HCT116 (cell line): ENCODE measurements around the gene LMNA. TPM values are rescaled to one million over a fixed set of nuclear protein-coding genes. Genes with fewer than 3 reads are reported as not detected.

ENCODE experiments used
- ATAC-seq: fragments of 200-7000 bp; cut with Tn5 transposase; 2 replicates; pipeline ENCODE4 v1.9.1; 2020; ENCODE audit warnings: mild to moderate bottlenecking, moderate library complexity
- BruUV-seq: library from RNA; stranded (reverse); fragments of 400-500 nt; replicated peaks from 2 replicates; lab custom pipeline; 2021; lab: Mats Ljungman, UMichigan
- CTCF ChIA-PET: fragments of 300-600 bp; sonication (Branson Sonifier 250); formaldehyde crosslinking; loops from one replicate; lab custom pipeline; 2021; ENCODE audit warnings: antibody characterized with exemption; lab: Charles Lee
- POLR2A ChIA-PET: fragments of 300-600, 350-600 bp; sonication (Branson Sonifier 250); formaldehyde crosslinking; loops from one replicate; lab custom pipeline; 2021; ENCODE audit warnings: antibody characterized with exemption; lab: Charles Lee
- RAD21 ChIA-PET, 2 experiments: fragments of 300-600 bp; sonication (Branson Sonifier 250); formaldehyde crosslinking; loops; one replicate each; lab custom pipeline; 2023; ENCODE audit warnings: low total read pairs in 2 of 2; ENCODE audit not compliant: uncharacterized antibody in 2 of 2, unreplicated experiment in 2 of 2, low non-redundant PET in 1 of 2; lab: Charles Lee
- DNase-seq: peaks from one replicate; pipeline ENCODE4 v3.0.0-alpha.2; 2010; ENCODE audit warnings: low read depth, low spot score
- H2AFZ ChIP-seq: fragments of 200-600 bp; shearing (Covaris generic), sonication (generic); 2 replicates; pipeline ENCODE4 v1.6.1; 2017; ENCODE audit warnings: low read depth, mixed run types, mixed read lengths, antibody characterized with exemption, low read length; ENCODE audit not compliant: poor library complexity, severe bottlenecking
- H3K27ac ChIP-seq: 2 replicates; pipeline ENCODE4 v1.5.1; 2012; ENCODE audit warnings: low read depth, low read length
- H3K27me3 ChIP-seq: fragments of 200-600 bp; sonication (generic); 2 replicates; pipeline ENCODE4 v1.6.1; 2016; ENCODE audit warnings: mixed run types, low read length, mixed read lengths; ENCODE audit not compliant: insufficient read depth
- H3K36me3 ChIP-seq, 2 experiments: fragments of 200-500 bp in 1 of 2; fragments of 200-600 bp in 1 of 2; sonication (Bioruptor generic) in 1 of 2; sonication (generic) in 1 of 2; 2 replicates each; pipeline versions ENCODE4 v1.5.1 to v1.6.1; 2014 to 2016; ENCODE audit warnings: low read length in 2 of 2, inconsistent platforms in 1 of 2, mixed read lengths in 1 of 2, mixed run types in 1 of 2; ENCODE audit not compliant: insufficient read depth in 2 of 2, control insufficient read depth in 1 of 2
- H3K4me1 ChIP-seq, 2 experiments: fragments of 200-600 bp in 1 of 2; sonication (generic) in 1 of 2; 2 replicates each; pipeline versions ENCODE4 v1.5.1 to v1.6.1; 2012 to 2017; ENCODE audit warnings: low read length in 2 of 2, inconsistent platforms in 1 of 2, mild to moderate bottlenecking in 1 of 2, mixed read lengths in 1 of 2, mixed run types in 1 of 2, moderate library complexity in 1 of 2; ENCODE audit not compliant: insufficient read depth in 2 of 2, control insufficient read depth in 1 of 2
- H3K4me2 ChIP-seq: fragments of 200-600 bp; sonication (generic); 2 replicates; pipeline ENCODE4 v1.6.1; 2017; ENCODE audit warnings: mixed run types, low read length, mixed read lengths
- H3K4me3 ChIP-seq, 2 experiments: fragments of 200-600 bp in 1 of 2; sonication (generic) in 1 of 2; replicated peaks in 1 of 2; 2 replicates each; pipeline ENCODE4 v1.5.1; 2011 to 2016; ENCODE audit warnings: low read length in 2 of 2, control low read depth in 1 of 2, low read depth in 1 of 2, mild to moderate bottlenecking in 1 of 2, mixed read lengths in 1 of 2, mixed run types in 1 of 2
- H3K79me2 ChIP-seq: fragments of 200-600 bp; sonication (generic); 2 replicates; pipeline ENCODE4 v1.6.1; 2017; ENCODE audit warnings: mild to moderate bottlenecking, mixed run types, low read length, moderate library complexity, mixed read lengths; ENCODE audit not compliant: insufficient read depth
- H3K9ac ChIP-seq: fragments of 200-600 bp; sonication (generic); 2 replicates; pipeline ENCODE4 v1.6.1; 2016; ENCODE audit warnings: low read length, mixed read lengths
- H3K9me2 ChIP-seq: fragments of 200-600 bp; sonication (generic), shearing (Covaris generic); 2 replicates; pipeline ENCODE4 v1.6.1; 2017; ENCODE audit warnings: mixed run types, mild to moderate bottlenecking, moderate library complexity; ENCODE audit not compliant: insufficient read depth
- H3K9me3 ChIP-seq, 2 experiments: fragments of 200-500 bp in 1 of 2; fragments of 200-600 bp in 1 of 2; sonication (Bioruptor generic) in 1 of 2; sonication (generic) in 1 of 2; 2 replicates each; pipeline ENCODE4 v1.6.1; 2014 to 2017; ENCODE audit warnings: low read length in 2 of 2, mixed read lengths in 2 of 2, inconsistent platforms in 1 of 2, low read depth in 1 of 2, mild to moderate bottlenecking in 1 of 2, mixed run types in 1 of 2, moderate library complexity in 1 of 2; ENCODE audit not compliant: control insufficient read depth in 1 of 2, insufficient read depth in 1 of 2
- H4K20me1 ChIP-seq: fragments of 200-600 bp; sonication (generic), shearing (Covaris generic); 2 replicates; pipeline ENCODE4 v1.6.1; 2017; ENCODE audit warnings: mixed run types, mild to moderate bottlenecking, moderate library complexity; ENCODE audit not compliant: insufficient read depth
- ATF3 ChIP-seq: IDR thresholded peaks from 2 replicates; pipeline ENCODE4 v1.6.1; 2012
- EZH2 ChIP-seq: fragments of 200-600 bp; sonication (generic); IDR thresholded peaks from 2 replicates; pipeline ENCODE4 v1.6.1; 2017; ENCODE audit warnings: antibody characterized with exemption, mixed run types
- EZH2phosphoT487 ChIP-seq: fragments of 200-600 bp; IDR thresholded peaks from 2 replicates; pipeline ENCODE4 v1.6.1; 2018; ENCODE audit warnings: antibody characterized with exemption, borderline replicate concordance
- FOSL1 ChIP-seq: IDR thresholded peaks from 2 replicates; pipeline ENCODE4 v1.6.1; 2012; ENCODE audit warnings: low read depth
- JUND ChIP-seq: IDR thresholded peaks from 2 replicates; pipeline ENCODE4 v1.6.1; 2012
- MAX ChIP-seq: IDR thresholded peaks from 2 replicates; pipeline ENCODE4 v1.6.1; 2012
- POLR2A ChIP-seq: IDR thresholded peaks from 2 replicates; pipeline ENCODE4 v1.7.0; 2011; ENCODE audit warnings: borderline replicate concordance; ENCODE audit not compliant: insufficient read depth, insufficient read length; ENCODE audit errors: extremely low read depth
- RAD21 ChIP-seq: IDR thresholded peaks from 2 replicates; pipeline ENCODE4 v1.6.1; 2012; ENCODE audit warnings: low read depth, mild to moderate bottlenecking
- REST ChIP-seq: IDR thresholded peaks from 2 replicates; pipeline ENCODE4 v1.6.1; 2012; ENCODE audit warnings: low read depth
- SP1 ChIP-seq: IDR thresholded peaks from 2 replicates; pipeline ENCODE4 v1.6.1; 2012; ENCODE audit warnings: low read depth
- SRF ChIP-seq: IDR thresholded peaks from 2 replicates; pipeline ENCODE4 v1.6.1; 2012; ENCODE audit warnings: low read depth
- TCF7L2 ChIP-seq: IDR thresholded peaks from 2 replicates; pipeline ENCODE4 v1.7.0; 2011; ENCODE audit warnings: borderline replicate concordance, inconsistent platforms; ENCODE audit not compliant: insufficient read depth, insufficient read length; ENCODE audit errors: extremely low read depth
- ZBTB33 ChIP-seq: IDR thresholded peaks from 2 replicates; pipeline ENCODE4 v1.6.1; 2011; ENCODE audit warnings: mild to moderate bottlenecking, low read length, moderate library complexity; ENCODE audit not compliant: insufficient replicate concordance; ENCODE audit errors: extremely low read depth
- ZNF274 ChIP-seq: fragments of 200-500 bp; sonication (Bioruptor generic); IDR thresholded peaks from 2 replicates; pipeline ENCODE4 v1.6.1; 2014; ENCODE audit warnings: mild to moderate bottlenecking, low read depth, low read length, inconsistent platforms
- intact Hi-C: fragments of 100-400 bp; cut with micrococcal nuclease; formaldehyde crosslinking; loops from 2 replicates; pipeline ENCODE4 v1.10.0; 2022
- total RNA-seq: library from RNA; stranded (reverse); gene quantifications from one replicate; pipeline ENCODE4 v1.2.1, GENCODE V29; 2021; ENCODE audit not compliant: unreplicated experiment

The LMNA gene
- total RNA-seq, 1 experiment from 2014 or later: 528 TPM

DNA sequence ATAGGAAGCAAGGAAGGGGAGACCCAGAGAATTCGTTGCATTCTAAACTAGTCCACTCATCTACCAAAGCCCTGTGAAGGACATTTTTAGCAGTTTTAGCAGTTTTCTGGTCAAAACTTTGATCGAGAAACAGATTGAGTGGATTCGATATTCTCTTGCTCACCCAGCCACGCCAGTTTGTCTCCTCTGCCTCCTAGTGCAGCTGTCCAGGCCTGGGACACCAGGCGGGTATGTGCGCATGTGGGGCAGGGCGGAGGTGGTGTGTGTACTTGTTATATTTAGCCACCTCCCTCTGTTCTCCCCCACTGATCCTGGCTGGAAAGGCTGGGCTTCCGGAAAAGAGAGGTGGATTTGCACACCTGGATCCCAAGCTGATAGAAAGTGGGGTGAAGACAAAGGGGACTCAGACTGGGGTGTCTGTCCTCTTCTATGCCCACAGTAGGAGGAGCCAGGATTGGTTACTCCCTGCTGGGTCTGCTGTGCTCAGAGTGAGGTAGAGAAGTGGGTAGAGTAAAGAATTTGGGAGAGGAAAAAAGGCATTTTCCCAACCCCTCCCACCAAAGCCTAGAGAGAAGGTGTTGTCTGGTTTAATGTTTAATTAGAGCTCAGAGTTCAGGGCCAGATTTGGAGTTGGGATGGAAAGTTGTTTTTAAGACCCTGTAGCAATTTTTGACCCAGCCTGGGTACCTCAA lies 3.8 kb downstream of the LMNA start:
- ATAC-seq: no peak
- Histone ChIP-seq H4K20me1 (peaks cover 4% of the 10 kb centered on the region; the same call in 1 of the 2 replicates), H3K4me2 (peak overlapping the region; percentile 90), H3K9ac (peak overlapping the region; percentile 54), H3K9me3 (no peaks in the 10 kb centered on the region), H3K9me2 (no peaks in the 10 kb centered on the region), H3K79me2 (peaks cover 88% of the 10 kb centered on the region), H3K27ac (peak overlapping the region; percentile 76), H3K36me3 (peaks cover 0 to 11% of the 10 kb centered on the region in 2 experiments; a peak in 1 of 4 replicates), H3K27me3 (no peaks in the 10 kb centered on the region), H2AFZ (no peak overlapping the region), H3K4me3 (peak overlapping the region; percentile 26 to 47)
- POLR2A ChIA-PET: interaction anchor here (3.1 kb wide), 1 partner anchor 15 kb away, joined by 11 read pairs; no protein-coding TSS in a partner anchor
- no TSS peak for BruUV-seq
- CTCF ChIA-PET: interaction anchor here (0.5 to 1.1 kb wide), 3 partner anchors 12 to 107 kb away, joined by 3 to 4 read pairs (median 3); no protein-coding TSS in a partner anchor
- RAD21 ChIA-PET: no interaction called here
- intact Hi-C loops: no loop called here
- TF ChIP-seq RAD21: no peak
- TF ChIP-seq EZH2: no peak
- no peak for TF ChIP-seq MAX
- TF ChIP-seq SP1: no peak
- TF ChIP-seq ATF3: no peak
- TF ChIP-seq ZBTB33: no peak
- no peak for TF ChIP-seq SRF
- no peak for TF ChIP-seq REST
- TF ChIP-seq ZNF274: no peak
- no peak for TF ChIP-seq POLR2A
- TF ChIP-seq EZH2phosphoT487: no peak
- no peak for TF ChIP-seq TCF7L2
- TF ChIP-seq JUND: no peak
- TF ChIP-seq FOSL1: no peak
- TF ChIP-seq, all 23 proteins: peak for 0
- peaks cover 77 to 86% of the 10 kb centered on the region in 2 experiments for H3K4me1 ChIP-seq
- DNase-seq: no peak
